SU-DHL-6 (cell line): ENCODE data around the gene RLBP1.

Experiments used
- CTCF ChIP-seq: fragments of 200-600 bp; sonication (generic); IDR thresholded peaks from one replicate; pipeline ENCODE4 v1.5.1; 2017; ENCODE audit warnings: antibody characterized with exemption, mild to moderate bottlenecking, low read length, moderate library complexity; ENCODE audit not compliant: insufficient read depth, poor library complexity, severe bottlenecking
- EZH2phosphoT487 ChIP-seq: fragments of 200-600 bp; sonication (generic), shearing (Covaris generic); conservative IDR thresholded peaks from 2 replicates; pipeline ENCODE4 v1.6.1; 2018; ENCODE audit warnings: mild to moderate bottlenecking, antibody characterized with exemption, low read length, moderate library complexity, mixed read lengths

GRCh38 chr15:89221543-89221942 is at the start of gene RLBP1:
- TF ChIP-seq CTCF (no peak), EZH2phosphoT487 (no peak)
